GM12878 (cell line): ENCODE measurements around the gene DYDC2. TPM values are rescaled to one million over a fixed set of nuclear protein-coding genes. Genes with fewer than 3 reads are reported as not detected.

ENCODE experiments used
- ATAC-seq: fragments of 200-7000 bp; cut with Tn5 transposase; 3 replicates; pipeline ENCODE4 v1.9.1; 2020; ENCODE audit warnings: mild to moderate bottlenecking, moderate library complexity
- BruUV-seq: library from RNA; stranded (reverse); fragments of 400-500 nt; replicated peaks from 2 replicates; lab custom pipeline; 2021; lab: Mats Ljungman, UMichigan
- CTCF ChIA-PET: fragments of 300-600 bp; sonication (Branson Sonifier 250); formaldehyde crosslinking; extraction: SDS; loops from one replicate; lab custom pipeline; 2021; ENCODE audit warnings: inconsistent platforms; lab: Yijun Ruan, JAX
- POLR2A ChIA-PET: fragments of 350-600 bp; formaldehyde crosslinking; extraction: SDS; loops from one replicate; lab custom pipeline; 2021; ENCODE audit warnings: inconsistent platforms; lab: Charles Lee
- RAD21 ChIA-PET: fragments of 300-600 bp; sonication (Branson Sonifier 250); formaldehyde crosslinking; loops from one replicate; lab custom pipeline; 2023; ENCODE audit warnings: antibody characterized with exemption; ENCODE audit not compliant: unreplicated experiment; lab: Charles Lee
- SMC1A ChIA-PET: fragments of 300-600 bp; sonication (Branson Sonifier 250); formaldehyde crosslinking; loops from one replicate; lab custom pipeline; 2023; ENCODE audit not compliant: unreplicated experiment, uncharacterized antibody; lab: Charles Lee
- DNase-seq: peaks from one replicate; pipeline ENCODE4 v3.0.0-alpha.2; 2011; ENCODE audit warnings: low read depth, low spot score
- FAIRE-seq: peaks from 3 replicates; lab custom pipeline; 2011; peaks lifted over from hg19 to GRCh38; lab: Jason Lieb, UNC
- H2AFZ ChIP-seq: 2 replicates; pipeline ENCODE4 v1.6.0; 2011; ENCODE audit warnings: low read depth, low read length, control low read depth; ENCODE audit not compliant: control insufficient read depth
- H3K27ac ChIP-seq: 2 replicates; pipeline ENCODE4 v1.5.1; 2011; ENCODE audit warnings: control low read depth; ENCODE audit not compliant: control insufficient read depth, insufficient read depth
- H3K27me3 ChIP-seq, 2 experiments: replicated peaks in 1 of 2; 2 replicates each; pipeline versions ENCODE4 v1.6.0 to v1.6.1; 2011; ENCODE audit warnings: low read length in 1 of 2; ENCODE audit not compliant: control insufficient read depth in 2 of 2, insufficient read depth in 2 of 2
- H3K36me3 ChIP-seq, 2 experiments: 2 replicates each; pipeline ENCODE4 v1.5.1; 2011; ENCODE audit warnings: low read length in 1 of 2; ENCODE audit not compliant: control insufficient read depth in 2 of 2, insufficient read depth in 2 of 2
- H3K4me1 ChIP-seq: 2 replicates; pipeline ENCODE4 v1.6.1; 2011; ENCODE audit warnings: mild to moderate bottlenecking, low read length, moderate library complexity, mixed read lengths; ENCODE audit not compliant: control insufficient read depth, insufficient read depth
- H3K4me2 ChIP-seq: 2 replicates; pipeline ENCODE4 v1.6.0; 2011; ENCODE audit warnings: control low read depth; ENCODE audit not compliant: control insufficient read depth, insufficient read depth
- H3K4me3 ChIP-seq: fragments of 200-600 bp; sonication (generic); 2 replicates; pipeline ENCODE4 v1.5.1; 2016
- H3K79me2 ChIP-seq: 2 replicates; pipeline ENCODE4 v1.6.0; 2011; ENCODE audit warnings: low read length; ENCODE audit not compliant: control insufficient read depth, insufficient read depth
- H3K9ac ChIP-seq: 2 replicates; pipeline ENCODE4 v1.8.0; 2011; ENCODE audit warnings: low read length, control low read depth, mixed read lengths; ENCODE audit not compliant: control insufficient read depth, insufficient read depth
- H3K9me3 ChIP-seq: replicated peaks from 3 replicates; pipeline ENCODE4 v1.5.1; 2011; ENCODE audit warnings: mild to moderate bottlenecking, low read length; ENCODE audit not compliant: control insufficient read depth, insufficient read depth
- H4K20me1 ChIP-seq: 2 replicates; pipeline ENCODE4 v1.6.0; 2011; ENCODE audit not compliant: control insufficient read depth, insufficient read depth
- CHD4 ChIP-seq: fragments of 200-600 bp; sonication (generic); IDR thresholded peaks from 2 replicates; pipeline ENCODE4 v1.6.1; 2016; ENCODE audit warnings: mild to moderate bottlenecking
- DPF2 ChIP-seq: fragments of 450-650 bp; IDR thresholded peaks from 2 replicates; pipeline ENCODE4 v1.6.1; 2017; ENCODE audit warnings: mild to moderate bottlenecking
- EED ChIP-seq: sonication (generic); IDR thresholded peaks from 2 replicates; pipeline ENCODE4 v1.6.1; 2016; ENCODE audit warnings: antibody characterized with exemption, low read depth
- GABPA ChIP-seq: IDR thresholded peaks from 2 replicates; pipeline ENCODE4 v1.6.1; 2014; ENCODE audit warnings: antibody characterized with exemption, low read depth, mild to moderate bottlenecking, inconsistent platforms
- GATAD2B ChIP-seq: fragments of 450-650 bp; conservative IDR thresholded peaks from 2 replicates; pipeline ENCODE4 v1.6.1; 2017; ENCODE audit warnings: low read depth, mild to moderate bottlenecking, moderate library complexity
- IKZF1 ChIP-seq: fragments of 450-650 bp; conservative IDR thresholded peaks from 2 replicates; pipeline ENCODE4 v1.6.1; 2017; ENCODE audit warnings: antibody characterized with exemption, mild to moderate bottlenecking
- MEF2A ChIP-seq: IDR thresholded peaks from 2 replicates; pipeline ENCODE4 v1.6.1; 2011; ENCODE audit warnings: low read depth, mild to moderate bottlenecking, low read length, moderate library complexity; ENCODE audit not compliant: insufficient read depth
- MYC ChIP-seq: IDR thresholded peaks from 2 replicates; pipeline ENCODE4 v1.6.1; 2011; ENCODE audit warnings: mild to moderate bottlenecking, low read length, moderate library complexity, inconsistent platforms; ENCODE audit not compliant: insufficient read depth, insufficient replicate concordance, insufficient read length, severe bottlenecking
- NR2C1 ChIP-seq: fragments of 450-650 bp; IDR thresholded peaks from 2 replicates; pipeline ENCODE4 v1.6.1; 2017; ENCODE audit warnings: antibody characterized with exemption, mild to moderate bottlenecking, moderate library complexity
- NR2C2 ChIP-seq: IDR thresholded peaks from 2 replicates; pipeline ENCODE4 v1.6.1; 2011; ENCODE audit warnings: borderline replicate concordance, low read depth; ENCODE audit not compliant: control insufficient read depth, insufficient read length
- NRF1 ChIP-seq: conservative IDR thresholded peaks from 2 replicates; pipeline ENCODE4 v1.6.1; 2011; ENCODE audit warnings: mild to moderate bottlenecking, low read depth, low read length, improper control_type of control experiment
- SMC3 ChIP-seq: IDR thresholded peaks from 2 replicates; pipeline ENCODE4 v1.6.1; 2011; ENCODE audit warnings: low read length, improper control_type of control experiment, borderline replicate concordance
- SREBF1 ChIP-seq: IDR thresholded peaks from 2 replicates; pipeline ENCODE4 v1.6.1; 2012; ENCODE audit warnings: mild to moderate bottlenecking, low read length
- SUPT20H ChIP-seq: IDR thresholded peaks from 2 replicates; pipeline ENCODE4 v1.6.1; 2011; ENCODE audit warnings: low read depth, mild to moderate bottlenecking, low read length, moderate library complexity, borderline replicate concordance; ENCODE audit not compliant: control insufficient read depth
- SUZ12 ChIP-seq: fragments of 200-600 bp; sonication (generic); IDR thresholded peaks from one replicate; pipeline ENCODE4 v1.6.1; 2018; ENCODE audit warnings: antibody characterized with exemption, mild to moderate bottlenecking; ENCODE audit not compliant: unreplicated experiment
- YBX1 ChIP-seq: fragments of 450-650 bp; IDR thresholded peaks from 2 replicates; pipeline ENCODE4 v1.6.1; 2016; ENCODE audit warnings: antibody characterized with exemption
- WGBS: methylation state at CpG from one replicate; pipeline ENCODE4 v1.1.6; 2016; ENCODE audit warnings: low lambda C conversion rate; ENCODE audit not compliant: insufficient replicate concordance, insufficient coverage; ENCODE audit errors: missing lambda C conversion rate; 5-methylcytosine and 5-hydroxymethylcytosine counted together
- in situ Hi-C: fragments of 300-500 bp; cut with MboI; formaldehyde crosslinking; loops from 9 replicates; pipeline ENCODE4 v1.14.3; 2018; ENCODE audit warnings: mixed read lengths
- intact Hi-C: fragments of 100-400 bp; cut with micrococcal nuclease; formaldehyde crosslinking; loops from one replicate; pipeline ENCODE4 v1.14.2; 2022; ENCODE audit not compliant: unreplicated experiment
- polyA plus RNA-seq, 11 experiments: library from polyadenylated mRNA; depleted of rRNA in 4 of 11; unstranded in 6 of 11; stranded (reverse) in 5 of 11; fragments of >200 nt; fragmentation: Nextera tagmentation in 4 of 11; fragmentation: Illumina TruSeq in 1 of 11; extraction: Ambion mirVana in 4 of 11; extraction: Trizol in 1 of 11; gene quantifications; 1 replicate in 1 of 11; 2 replicates in 10 of 11; pipeline versions ENCODE4 v1.2.1 to v1.2.3, GENCODE V29; 2011 to 2016; ENCODE audit warnings: inconsistent platforms in 2 of 11, missing spikeins in 2 of 11, low read depth in 1 of 11
- total RNA-seq, 4 experiments: library from RNA; depleted of rRNA in 3 of 4; stranded (reverse); fragments of >200 nt in 3 of 4; fragmentation: Illumina TruSeq in 1 of 4; extraction: Trizol in 1 of 4; gene quantifications; 2 replicates each; pipeline versions ENCODE4 v1.2.1 to v1.2.3, GENCODE V29; 2013 to 2021
- TF ChIP-seq, protein P1 (sequence below): IDR thresholded peaks from 2 replicates; pipeline ENCODE4 v1.6.1; 2011; ENCODE audit warnings: low read depth, mild to moderate bottlenecking, low read length, moderate library complexity, borderline replicate concordance; ENCODE audit errors: extremely low read depth
- TF ChIP-seq, protein P2 (sequence below): IDR thresholded peaks from 2 replicates; pipeline ENCODE4 v1.6.1; 2011; ENCODE audit warnings: borderline replicate concordance, low read depth, mild to moderate bottlenecking, moderate library complexity, mixed read lengths, low read length; ENCODE audit not compliant: insufficient read depth; ENCODE audit errors: extremely low read length
- TF ChIP-seq, protein P3 (sequence below): fragments of 450-650 bp; IDR thresholded peaks from 2 replicates; pipeline ENCODE4 v1.6.1; 2017; ENCODE audit warnings: mild to moderate bottlenecking, moderate library complexity

Gene DYDC2
- total and polyA plus RNA-seq, 10 of the 15 experiments (the other 5 are each of a cell fraction or from before 2014, with no cell fraction given): 0.18 TPM; not detected in 9

DNA sequence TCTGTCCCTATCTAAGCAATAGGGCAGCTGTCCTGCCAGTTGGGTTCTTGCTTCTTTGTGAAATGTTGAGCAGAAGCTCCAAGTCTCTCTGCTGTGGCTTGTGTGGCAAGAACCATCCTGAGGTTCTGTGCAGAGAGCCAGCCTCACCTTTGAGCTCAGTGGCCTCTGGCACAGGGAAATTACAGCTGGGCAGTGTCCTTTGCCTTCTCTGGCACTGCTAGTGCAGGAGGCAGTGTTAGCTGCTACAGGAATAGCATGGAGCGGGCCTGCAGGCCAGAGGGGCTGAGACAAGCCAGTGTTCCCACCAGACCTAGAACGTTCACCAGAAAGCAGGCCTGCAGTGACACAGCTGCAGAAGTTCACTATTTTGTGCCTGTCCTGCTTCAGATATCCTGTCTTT lies 53.5 kb downstream of the DYDC2 start:
- no peaks in the 10 kb centered on the region for H3K79me2 ChIP-seq
- no peaks in the 10 kb centered on the region for H4K20me1 ChIP-seq
- no peak overlapping the region for H3K27ac ChIP-seq
- ChIA-PET POLR2A (no interaction called here), RAD21 (interaction anchor here (3.3 kb wide), 1 partner anchor 11 kb away, joined by 22 read pairs; no protein-coding TSS in a partner anchor), CTCF (interaction anchor here (0.9 to 1.8 kb wide), 4 partner anchors 9 to 96 kb away, joined by 3 to 6 read pairs (median 6); no protein-coding TSS in a partner anchor), SMC1A (interaction anchor here (0.8 to 2.7 kb wide), 2 partner anchors 9 to 12 kb away, joined by 3 to 8 read pairs; no protein-coding TSS in a partner anchor)
- no peak overlapping the region for H3K4me2 ChIP-seq
- FAIRE-seq: no peak
- H2AFZ ChIP-seq: no peak overlapping the region
- no peaks in the 10 kb centered on the region; the same call in 1 of the 2 replicates for H3K4me1 ChIP-seq
- DNase-seq: no peak
- no peak for ATAC-seq
- no peaks in the 10 kb centered on the region for H3K9me3 ChIP-seq
- intact Hi-C loops (no loop called here), in situ Hi-C loops (no loop called here)
- BruUV-seq: no TSS peak
- no peak overlapping the region for H3K9ac ChIP-seq
- H3K27me3 ChIP-seq: peaks cover 0 to 3% of the 10 kb centered on the region in 2 experiments; a peak in 2 of 4 replicates
- no peak for TF ChIP-seq CHD4
- no peak for TF ChIP-seq NRF1
- TF ChIP-seq EED: no peak
- no peak for TF ChIP-seq SUZ12
- no peak for TF ChIP-seq SREBF1
- no peak for TF ChIP-seq IKZF1
- no peak for TF ChIP-seq NR2C1
- TF ChIP-seq GATAD2B: no peak
- TF ChIP-seq SUPT20H: no peak
- TF ChIP-seq, protein P1, sequence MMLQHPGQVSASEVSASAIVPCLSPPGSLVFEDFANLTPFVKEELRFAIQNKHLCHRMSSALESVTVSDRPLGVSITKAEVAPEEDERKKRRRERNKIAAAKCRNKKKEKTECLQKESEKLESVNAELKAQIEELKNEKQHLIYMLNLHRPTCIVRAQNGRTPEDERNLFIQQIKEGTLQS: no peak
- TF ChIP-seq, protein P2, sequence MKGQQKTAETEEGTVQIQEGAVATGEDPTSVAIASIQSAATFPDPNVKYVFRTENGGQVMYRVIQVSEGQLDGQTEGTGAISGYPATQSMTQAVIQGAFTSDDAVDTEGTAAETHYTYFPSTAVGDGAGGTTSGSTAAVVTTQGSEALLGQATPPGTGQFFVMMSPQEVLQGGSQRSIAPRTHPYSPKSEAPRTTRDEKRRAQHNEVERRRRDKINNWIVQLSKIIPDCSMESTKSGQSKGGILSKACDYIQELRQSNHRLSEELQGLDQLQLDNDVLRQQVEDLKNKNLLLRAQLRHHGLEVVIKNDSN: no peak
- TF ChIP-seq SMC3: no peak
- no peak for TF ChIP-seq GABPA
- TF ChIP-seq NR2C2: no peak
- no peak for TF ChIP-seq DPF2
- TF ChIP-seq YBX1: no peak
- TF ChIP-seq MEF2A: no peak
- TF ChIP-seq, protein P3, sequence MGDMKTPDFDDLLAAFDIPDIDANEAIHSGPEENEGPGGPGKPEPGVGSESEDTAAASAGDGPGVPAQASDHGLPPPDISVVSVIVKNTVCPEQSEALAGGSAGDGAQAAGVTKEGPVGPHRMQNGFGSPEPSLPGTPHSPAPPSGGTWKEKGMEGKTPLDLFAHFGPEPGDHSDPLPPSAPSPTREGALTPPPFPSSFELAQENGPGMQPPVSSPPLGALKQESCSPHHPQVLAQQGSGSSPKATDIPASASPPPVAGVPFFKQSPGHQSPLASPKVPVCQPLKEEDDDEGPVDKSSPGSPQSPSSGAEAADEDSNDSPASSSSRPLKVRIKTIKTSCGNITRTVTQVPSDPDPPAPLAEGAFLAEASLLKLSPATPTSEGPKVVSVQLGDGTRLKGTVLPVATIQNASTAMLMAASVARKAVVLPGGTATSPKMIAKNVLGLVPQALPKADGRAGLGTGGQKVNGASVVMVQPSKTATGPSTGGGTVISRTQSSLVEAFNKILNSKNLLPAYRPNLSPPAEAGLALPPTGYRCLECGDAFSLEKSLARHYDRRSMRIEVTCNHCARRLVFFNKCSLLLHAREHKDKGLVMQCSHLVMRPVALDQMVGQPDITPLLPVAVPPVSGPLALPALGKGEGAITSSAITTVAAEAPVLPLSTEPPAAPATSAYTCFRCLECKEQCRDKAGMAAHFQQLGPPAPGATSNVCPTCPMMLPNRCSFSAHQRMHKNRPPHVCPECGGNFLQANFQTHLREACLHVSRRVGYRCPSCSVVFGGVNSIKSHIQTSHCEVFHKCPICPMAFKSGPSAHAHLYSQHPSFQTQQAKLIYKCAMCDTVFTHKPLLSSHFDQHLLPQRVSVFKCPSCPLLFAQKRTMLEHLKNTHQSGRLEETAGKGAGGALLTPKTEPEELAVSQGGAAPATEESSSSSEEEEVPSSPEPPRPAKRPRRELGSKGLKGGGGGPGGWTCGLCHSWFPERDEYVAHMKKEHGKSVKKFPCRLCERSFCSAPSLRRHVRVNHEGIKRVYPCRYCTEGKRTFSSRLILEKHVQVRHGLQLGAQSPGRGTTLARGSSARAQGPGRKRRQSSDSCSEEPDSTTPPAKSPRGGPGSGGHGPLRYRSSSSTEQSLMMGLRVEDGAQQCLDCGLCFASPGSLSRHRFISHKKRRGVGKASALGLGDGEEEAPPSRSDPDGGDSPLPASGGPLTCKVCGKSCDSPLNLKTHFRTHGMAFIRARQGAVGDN: no peak
- no peak for TF ChIP-seq MYC
- H3K4me3 ChIP-seq: no peak overlapping the region
- H3K36me3 ChIP-seq: no peaks in the 10 kb centered on the region
- WGBS: 96% methylated on average over 2 of the region's 2 CpGs
